IPS-20b (cell line): ENCODE measurements around the gene CNTF.

Experiments
- H3K27ac ChIP-seq: one replicate; pipeline ENCODE4 v1.5.1; 2013; ENCODE audit warnings: low read length
- H3K27me3 ChIP-seq: 2 replicates; pipeline ENCODE4 v1.6.1; 2013; ENCODE audit warnings: mild to moderate bottlenecking, low read length, inconsistent platforms; ENCODE audit not compliant: insufficient read depth
- H3K36me3 ChIP-seq: 2 replicates; pipeline ENCODE4 v1.6.1; 2013; ENCODE audit warnings: low read depth, mild to moderate bottlenecking, inconsistent platforms, low read length, moderate library complexity; ENCODE audit not compliant: insufficient read depth
- H3K4me1 ChIP-seq: 2 replicates; pipeline ENCODE4 v1.6.1; 2013; ENCODE audit warnings: mild to moderate bottlenecking, control low read depth, inconsistent platforms, low read length, moderate library complexity; ENCODE audit not compliant: insufficient read depth
- H3K4me3 ChIP-seq: 2 replicates; pipeline ENCODE4 v1.5.1; 2013; ENCODE audit warnings: mild to moderate bottlenecking, low read length, inconsistent platforms
- H3K9ac ChIP-seq: 2 replicates; pipeline ENCODE4 v1.6.1; 2013; ENCODE audit warnings: low read depth, mild to moderate bottlenecking, inconsistent platforms, low read length, moderate library complexity
- H3K9me3 ChIP-seq: 2 replicates; pipeline ENCODE4 v1.6.1; 2013; ENCODE audit warnings: mild to moderate bottlenecking, low read depth, low read length, inconsistent platforms; ENCODE audit not compliant: insufficient read depth

CNTF gene

DNA sequence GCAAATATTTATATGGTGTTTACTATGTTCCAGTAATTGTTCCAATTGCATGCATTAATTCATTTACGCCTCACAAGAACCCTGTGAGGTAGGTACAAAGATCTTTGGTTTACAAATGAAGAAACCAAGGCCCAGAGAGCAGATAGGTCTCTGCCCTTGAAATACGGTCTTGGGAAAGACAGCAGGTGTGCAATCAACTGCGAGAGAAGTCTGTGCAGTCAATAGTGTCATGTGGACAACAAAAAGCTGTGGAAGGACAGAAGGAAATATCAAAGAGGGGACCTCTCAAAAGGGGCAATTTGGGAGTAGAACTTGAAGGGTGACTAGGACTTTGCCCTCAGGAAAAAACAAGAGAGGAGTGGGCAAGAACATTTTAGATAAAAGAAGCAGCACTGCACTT lies 8.9 kb downstream of the CNTF start:
- no peak overlapping the region for H3K9ac ChIP-seq
- H3K27me3 ChIP-seq: no peaks in the 10 kb centered on the region
- H3K4me1 ChIP-seq: 0 out of 2 replicates have a peak, but pooled peaks cover 3% of the 10 kb centered on the region
- H3K4me3 ChIP-seq: no peak overlapping the region
- peaks cover 7% of the 10 kb centered on the region for H3K36me3 ChIP-seq
- no peak overlapping the region for H3K27ac ChIP-seq
- H3K9me3 ChIP-seq: no peaks in the 10 kb centered on the region

DNA sequence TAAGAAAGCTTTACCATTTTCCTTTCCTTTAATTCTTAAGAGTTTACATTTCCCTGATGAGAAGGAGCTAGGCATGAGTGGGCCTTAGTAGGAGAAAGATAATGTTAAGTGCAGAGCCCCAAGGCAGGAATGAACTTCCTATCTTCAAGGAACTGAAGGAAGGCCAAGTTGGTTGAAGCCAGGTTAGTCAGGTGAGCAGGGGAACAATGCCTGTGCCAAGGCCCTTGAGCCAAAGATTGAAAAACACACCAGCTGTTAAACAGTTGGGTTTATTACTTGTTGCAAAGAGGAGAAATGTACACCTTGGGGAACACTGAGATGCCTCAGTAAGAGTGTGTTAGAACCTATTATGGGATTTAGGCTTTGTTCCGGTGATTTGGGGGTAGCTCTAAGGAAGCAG lies 10.0 kb downstream of the CNTF start:
- Histone ChIP-seq H3K9me3 (no peaks in the 10 kb centered on the region), H3K36me3 (no peaks in the 10 kb centered on the region), H3K4me1 (0 out of 2 replicates have a peak, but pooled peaks cover 3% of the 10 kb centered on the region), H3K4me3 (no peak overlapping the region), H3K27me3 (no peaks in the 10 kb centered on the region), H3K9ac (no peak overlapping the region), H3K27ac (no peak overlapping the region)

- Histone ChIP-seq H3K9ac (no peak overlapping the region), H3K27ac (no peak overlapping the region), H3K9me3 (no peaks in the 10 kb centered on the region), H3K27me3 (no peaks in the 10 kb centered on the region), H3K4me1 (0 out of 2 replicates have a peak, but pooled peaks cover 3% of the 10 kb centered on the region), H3K36me3 (no peaks in the 10 kb centered on the region), H3K4me3 (no peak overlapping the region)
Measured at GRCh38 chr11:58636587-58636986, 14.1 kb downstream of the CNTF start.

DNA sequence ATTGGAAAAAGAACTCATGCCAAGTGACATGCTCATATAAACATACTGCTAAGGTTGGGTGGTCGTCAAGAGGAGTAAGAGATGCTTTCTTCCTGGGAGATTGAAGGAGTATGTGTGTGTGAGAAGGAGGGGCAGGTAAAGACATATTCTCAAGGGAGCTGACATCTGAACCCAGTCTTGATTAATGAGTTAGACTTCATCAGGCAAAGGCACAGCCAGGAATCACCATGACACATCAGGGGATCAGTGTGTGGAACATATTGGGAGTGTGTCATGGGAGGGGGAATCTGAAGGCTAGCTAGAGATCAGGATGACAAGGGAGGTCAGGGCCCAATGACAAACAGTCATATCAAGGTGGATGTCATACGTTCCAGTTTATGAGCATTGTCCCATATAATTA lies 14.9 kb downstream of the CNTF start:
- no peaks in the 10 kb centered on the region for H3K9me3 ChIP-seq
- H3K27me3 ChIP-seq: no peaks in the 10 kb centered on the region
- H3K27ac ChIP-seq: no peak overlapping the region
- 0 out of 2 replicates have a peak, but pooled peaks cover 3% of the 10 kb centered on the region for H3K4me1 ChIP-seq
- no peak overlapping the region for H3K4me3 ChIP-seq
- no peaks in the 10 kb centered on the region for H3K36me3 ChIP-seq
- H3K9ac ChIP-seq: no peak overlapping the region

DNA sequence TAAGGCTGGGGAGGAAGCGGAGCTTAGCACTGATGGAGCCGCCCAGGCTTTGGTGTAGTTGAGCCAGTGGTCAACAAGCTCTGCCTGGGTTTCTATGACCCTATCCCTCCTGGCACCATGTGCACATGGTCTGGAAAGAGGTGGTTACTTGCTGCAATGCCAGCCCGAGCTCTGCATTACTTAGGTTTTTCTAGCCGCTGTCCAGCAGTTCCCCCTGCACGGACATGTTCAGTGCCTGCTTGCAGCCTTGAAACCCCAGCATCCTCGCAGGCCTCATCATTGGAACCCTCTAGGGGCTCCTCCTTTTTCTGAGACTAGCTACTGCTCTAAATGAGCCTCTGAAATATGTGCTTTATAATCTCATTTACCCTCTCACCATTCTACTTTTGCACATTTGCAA lies 16.6 kb downstream of the CNTF start:
- H3K36me3 ChIP-seq: no peaks in the 10 kb centered on the region
- no peak overlapping the region for H3K9ac ChIP-seq
- no peaks in the 10 kb centered on the region for H3K9me3 ChIP-seq
- no peak overlapping the region for H3K27ac ChIP-seq
- H3K27me3 ChIP-seq: no peaks in the 10 kb centered on the region
- no peak overlapping the region for H3K4me3 ChIP-seq
- no peaks in the 10 kb centered on the region for H3K4me1 ChIP-seq

DNA sequence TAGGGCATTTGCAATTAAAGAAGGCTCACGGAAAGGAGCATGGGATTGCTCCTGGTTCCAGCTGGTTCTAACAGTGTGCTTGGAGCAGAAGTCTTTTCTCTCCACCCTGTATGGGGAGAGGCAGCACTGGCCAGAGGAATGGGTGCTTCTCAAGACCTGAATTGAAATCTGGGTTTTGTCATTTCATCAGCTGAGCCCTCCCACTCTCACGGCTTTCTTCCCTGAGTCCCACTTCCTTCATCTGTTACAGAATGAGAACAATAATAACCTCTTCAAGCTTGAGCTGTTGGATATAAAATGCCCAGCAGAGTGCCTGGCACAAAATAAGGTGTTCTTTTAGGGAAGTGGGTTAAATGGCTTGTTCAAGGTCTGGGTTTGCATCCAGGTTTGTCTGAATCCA lies 17.2 kb downstream of the CNTF start:
- Histone ChIP-seq H3K27ac (no peak overlapping the region), H3K36me3 (no peaks in the 10 kb centered on the region), H3K9ac (no peak overlapping the region), H3K9me3 (peaks cover 1% of the 10 kb centered on the region; the same call in 1 of the 2 replicates), H3K4me1 (no peaks in the 10 kb centered on the region), H3K27me3 (no peaks in the 10 kb centered on the region), H3K4me3 (no peak overlapping the region)

GRCh38 chr11:58640386-58641023 lies 18.0 kb downstream of the CNTF start:
- Histone ChIP-seq H3K27me3 (no peaks in the 10 kb centered on the region), H3K9ac (no peak overlapping the region), H3K4me3 (no peak overlapping the region), H3K36me3 (no peaks in the 10 kb centered on the region), H3K27ac (no peak overlapping the region), H3K4me1 (no peaks in the 10 kb centered on the region), H3K9me3 (peaks cover 10% of the 10 kb centered on the region)

DNA sequence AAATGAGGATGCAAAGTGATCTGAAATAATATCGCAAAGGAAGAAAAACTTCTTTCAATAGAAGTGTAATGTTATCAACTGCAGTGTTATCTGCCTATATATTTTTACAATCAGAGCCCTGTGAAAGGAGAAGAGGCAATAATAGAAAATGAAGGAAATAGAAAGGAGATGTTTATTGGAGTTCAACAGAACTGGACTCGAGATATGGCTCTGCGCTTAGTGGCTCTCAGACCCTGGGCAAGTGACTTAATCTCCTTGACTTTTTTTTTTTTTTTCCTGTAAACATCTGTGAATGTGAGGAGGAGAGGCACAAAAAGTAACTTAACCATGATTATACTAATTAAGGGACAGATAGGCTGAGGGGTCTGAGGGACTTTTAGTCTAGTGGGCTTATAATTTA lies 18.9 kb downstream of the CNTF start:
- Histone ChIP-seq H3K9me3 (peaks cover 18% of the 10 kb centered on the region), H3K4me1 (no peaks in the 10 kb centered on the region), H3K36me3 (no peaks in the 10 kb centered on the region), H3K9ac (no peak overlapping the region), H3K27ac (no peak overlapping the region), H3K27me3 (no peaks in the 10 kb centered on the region), H3K4me3 (no peak overlapping the region)

DNA sequence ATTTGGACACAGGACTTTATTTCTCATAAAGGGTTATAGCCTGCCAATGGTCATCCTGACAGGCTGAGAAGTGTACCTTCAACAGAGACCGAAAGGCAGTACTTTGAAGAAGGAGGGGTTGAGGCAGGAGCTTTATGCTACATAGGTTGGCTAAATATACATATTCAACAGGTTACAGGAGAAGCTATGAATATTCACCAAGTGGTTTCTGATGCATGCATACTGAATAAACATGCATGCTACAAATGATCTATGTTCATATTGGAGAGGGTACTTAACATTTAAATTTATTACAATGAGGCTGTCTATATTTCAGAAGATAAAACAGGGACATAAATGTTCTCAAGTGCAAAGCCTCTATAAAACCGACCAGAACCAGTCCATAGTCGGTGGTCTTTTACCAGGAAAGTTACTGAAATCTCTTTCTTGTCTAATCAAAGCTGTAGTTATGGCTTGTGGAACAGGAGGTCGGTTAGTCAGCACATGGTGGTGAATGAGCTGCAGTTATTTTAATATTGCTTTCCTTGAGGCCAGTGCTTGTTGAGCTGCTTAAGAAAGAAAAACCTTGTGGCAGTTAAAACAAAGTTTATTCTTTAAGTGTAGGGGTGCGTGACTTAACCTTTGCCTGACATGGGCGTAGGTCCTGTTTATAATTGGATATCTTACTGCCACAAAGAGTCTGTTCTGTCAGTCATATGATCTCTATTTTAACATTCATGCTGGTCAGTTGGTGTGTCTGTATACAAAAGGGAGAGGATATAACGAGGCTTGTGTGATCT lies 19.5 kb downstream of the CNTF start:
- Histone ChIP-seq H3K4me3 (no peak overlapping the region), H3K27me3 (no peaks in the 10 kb centered on the region), H3K27ac (no peak overlapping the region), H3K4me1 (no peaks in the 10 kb centered on the region), H3K9ac (no peak overlapping the region), H3K36me3 (no peaks in the 10 kb centered on the region), H3K9me3 (peaks cover 24% of the 10 kb centered on the region)

DNA sequence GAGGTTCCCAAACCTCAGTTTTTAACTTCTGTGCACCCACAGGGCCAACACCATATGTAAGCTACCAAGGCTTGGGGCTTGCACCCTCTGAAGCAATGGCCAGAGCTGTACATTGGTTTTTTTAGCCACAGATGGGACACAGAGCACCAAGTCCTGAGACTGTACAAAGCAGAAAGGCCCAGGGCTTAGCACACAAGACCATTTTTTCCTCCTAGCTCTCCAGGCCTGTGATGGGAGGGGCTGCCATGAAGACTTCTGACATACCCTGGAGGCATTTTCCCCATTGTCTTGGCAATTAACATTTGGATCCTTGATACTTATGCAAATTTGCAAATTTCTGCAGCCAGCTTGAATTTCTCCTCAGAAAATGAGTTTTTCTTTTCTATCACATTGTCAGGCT lies 23.4 kb downstream of the CNTF start:
- Histone ChIP-seq H3K36me3 (no peaks in the 10 kb centered on the region), H3K27ac (no peak overlapping the region), H3K4me1 (no peaks in the 10 kb centered on the region), H3K9ac (no peak overlapping the region), H3K27me3 (no peaks in the 10 kb centered on the region), H3K4me3 (no peak overlapping the region), H3K9me3 (peaks cover 25% of the 10 kb centered on the region)

DNA sequence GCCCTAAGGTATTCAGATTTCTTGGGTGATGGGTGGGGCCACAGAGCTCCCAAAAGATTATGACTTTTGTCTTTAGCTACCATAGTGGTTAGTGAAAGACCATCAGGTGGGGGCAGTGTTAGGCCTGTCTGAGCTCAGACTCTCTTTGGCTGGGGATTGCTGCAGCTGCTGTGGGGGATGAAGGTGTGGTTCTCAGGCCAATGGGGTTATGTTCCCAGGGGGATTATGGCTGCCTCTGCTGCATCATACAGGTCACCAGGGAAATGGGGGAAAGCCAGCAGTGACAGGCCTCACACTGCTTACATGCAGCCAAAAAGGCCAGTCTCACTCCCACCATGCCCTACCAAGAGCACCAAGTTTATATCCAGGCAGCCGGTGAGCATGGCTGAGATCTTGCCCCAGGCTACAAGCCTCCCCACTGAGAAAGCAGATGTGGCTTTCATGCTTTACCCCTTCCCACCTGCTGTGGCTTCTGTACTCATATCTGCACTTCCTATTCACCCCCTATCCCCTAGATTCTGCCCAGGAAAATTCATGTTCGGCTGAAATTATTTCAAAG lies 24.8 kb downstream of the CNTF start:
- Histone ChIP-seq H3K27ac (no peak overlapping the region), H3K4me3 (no peak overlapping the region), H3K27me3 (no peaks in the 10 kb centered on the region)

DNA sequence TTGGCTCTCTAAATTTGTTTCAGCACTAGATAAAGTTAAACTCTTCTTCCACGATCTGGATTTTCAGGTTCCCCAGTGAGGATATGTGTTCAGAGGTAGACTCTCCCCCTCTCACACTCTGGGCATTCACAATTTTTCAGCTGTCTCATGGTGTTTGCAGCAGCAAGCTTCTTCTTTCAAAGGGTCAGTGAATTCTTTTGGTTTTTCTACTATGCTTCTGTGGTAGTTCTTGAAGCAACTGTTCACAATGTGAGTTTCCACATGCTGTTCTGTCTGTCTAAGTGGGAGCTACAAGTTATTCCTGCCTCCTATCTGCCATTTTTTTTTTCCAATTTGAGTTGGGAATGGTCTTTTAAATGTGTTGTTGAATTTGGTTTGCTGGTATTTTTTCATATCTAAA lies 25.4 kb downstream of the CNTF start:
- H3K9me3 ChIP-seq: peaks cover 25% of the 10 kb centered on the region
- no peaks in the 10 kb centered on the region for H3K36me3 ChIP-seq
- H3K9ac ChIP-seq: no peak overlapping the region
- no peak overlapping the region for H3K4me3 ChIP-seq
- H3K27me3 ChIP-seq: no peaks in the 10 kb centered on the region
- peaks cover 12% of the 10 kb centered on the region for H3K4me1 ChIP-seq
- no peak overlapping the region for H3K27ac ChIP-seq

More for the DNA sequence above, 24.8 kb downstream of the CNTF start:
- no peak overlapping the region for H3K9ac ChIP-seq
- H3K36me3 ChIP-seq: no peaks in the 10 kb centered on the region
- peaks cover 6% of the 10 kb centered on the region for H3K4me1 ChIP-seq
- peaks cover 25% of the 10 kb centered on the region for H3K9me3 ChIP-seq
